ENCODE results near the gene TSPAN17.

GRCh38 chr5:176625966-176626875, 21.1 kb upstream of the TSPAN17 start:
- TF ChIP-seq CTCF (IDR thresholded peaks at IDR 0.05) (no peak), POLR2A (IDR thresholded peaks at IDR 0.05) (no peak)

Measured in right lobe of liver (tissue), 4 donors.